ENCODE results near the gene KCTD11. TPM values are rescaled to one million over a fixed set of nuclear protein-coding genes. Genes with fewer than 3 reads are reported as not detected.

The KCTD11 gene
- polyA plus RNA-seq, 1 donor (not counting 4 experiments of a cell fraction or from before 2014, with no cell fraction given) = 18.5 TPM

DNA sequence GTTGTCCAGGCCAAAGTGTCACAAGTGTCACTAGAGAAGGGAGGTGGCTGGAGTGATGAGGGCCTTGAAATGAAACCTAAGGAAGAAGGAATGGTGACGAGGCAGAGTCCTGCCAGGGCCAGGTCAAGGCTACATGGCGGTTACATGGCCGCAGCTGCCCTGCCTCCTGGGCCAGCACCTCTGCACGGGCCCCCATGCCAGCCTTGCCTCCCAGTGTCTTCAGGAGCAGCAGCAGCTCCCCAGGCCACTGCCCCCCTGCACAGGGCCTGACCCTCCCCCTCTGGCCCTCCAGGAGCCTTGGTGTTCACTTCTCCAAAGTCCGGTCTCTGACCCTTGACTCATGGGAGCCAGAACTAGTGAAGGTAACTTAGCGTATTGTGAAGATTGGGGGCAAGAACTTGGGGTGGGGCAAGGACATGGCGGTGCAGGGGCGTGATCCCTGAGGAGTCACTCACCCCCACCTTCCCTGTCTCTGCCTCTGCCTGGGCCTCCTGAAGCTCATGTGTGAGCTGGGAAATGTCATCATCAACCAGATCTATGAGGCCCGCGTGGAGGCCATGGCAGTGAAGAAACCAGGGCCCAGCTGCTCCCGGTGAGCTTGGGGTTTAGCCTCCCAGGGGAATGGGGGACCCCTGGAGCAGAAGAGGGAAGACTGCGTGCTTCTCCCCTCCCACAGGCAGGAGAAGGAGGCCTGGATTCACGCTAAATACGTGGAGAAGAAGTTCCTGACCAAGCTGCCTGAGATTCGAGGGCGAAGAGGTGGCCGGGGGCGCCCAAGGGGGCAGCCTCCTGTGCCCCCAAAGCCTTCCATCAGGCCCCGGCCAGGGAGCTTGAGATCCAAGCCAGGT lies 4.1 kb upstream of the KCTD11 start:
- H4K20me1 ChIP-seq (ENCODE audit: control insufficient read depth, extremely low read depth, insufficient read depth, low read length) = no peaks in the 10 kb centered on the region
- TF ChIP-seq EZH2 (IDR thresholded peaks at IDR 0.05; ENCODE audit: low read length) = no peak
- TF ChIP-seq, protein P1, sequence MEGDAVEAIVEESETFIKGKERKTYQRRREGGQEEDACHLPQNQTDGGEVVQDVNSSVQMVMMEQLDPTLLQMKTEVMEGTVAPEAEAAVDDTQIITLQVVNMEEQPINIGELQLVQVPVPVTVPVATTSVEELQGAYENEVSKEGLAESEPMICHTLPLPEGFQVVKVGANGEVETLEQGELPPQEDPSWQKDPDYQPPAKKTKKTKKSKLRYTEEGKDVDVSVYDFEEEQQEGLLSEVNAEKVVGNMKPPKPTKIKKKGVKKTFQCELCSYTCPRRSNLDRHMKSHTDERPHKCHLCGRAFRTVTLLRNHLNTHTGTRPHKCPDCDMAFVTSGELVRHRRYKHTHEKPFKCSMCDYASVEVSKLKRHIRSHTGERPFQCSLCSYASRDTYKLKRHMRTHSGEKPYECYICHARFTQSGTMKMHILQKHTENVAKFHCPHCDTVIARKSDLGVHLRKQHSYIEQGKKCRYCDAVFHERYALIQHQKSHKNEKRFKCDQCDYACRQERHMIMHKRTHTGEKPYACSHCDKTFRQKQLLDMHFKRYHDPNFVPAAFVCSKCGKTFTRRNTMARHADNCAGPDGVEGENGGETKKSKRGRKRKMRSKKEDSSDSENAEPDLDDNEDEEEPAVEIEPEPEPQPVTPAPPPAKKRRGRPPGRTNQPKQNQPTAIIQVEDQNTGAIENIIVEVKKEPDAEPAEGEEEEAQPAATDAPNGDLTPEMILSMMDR (optimal IDR thresholded peaks at IDR 0.05 in 1 of 3, IDR thresholded peaks at IDR 0.05 in 1 of 3, conservative IDR thresholded peaks at IDR 0.05 in 1 of 3; ENCODE audit: extremely low read depth in 1 of 3, insufficient read depth in 2 of 3, low read length in 3 of 3) = no peak
- no peaks in the 10 kb centered on the region for H3K36me3 ChIP-seq (ENCODE audit: control insufficient read depth in 2 of 2, extremely low read depth in 1 of 2, insufficient read depth in 2 of 2, low read length in 2 of 2)
- H3K79me2 ChIP-seq (ENCODE audit: control insufficient read depth, insufficient read depth, low read length) = peaks cover 12% of the 10 kb centered on the region
- H3K4me1 ChIP-seq (ENCODE audit: control insufficient read depth, extremely low read depth, insufficient read depth, low read length) = peaks cover 11% of the 10 kb centered on the region
- no peak overlapping the region for H3K4me3 ChIP-seq (ENCODE audit: control insufficient read depth in 2 of 3, extremely low read depth in 1 of 3, insufficient read depth in 2 of 3, low read depth in 1 of 3, low read length in 3 of 3)
- H3K9me1 ChIP-seq (ENCODE audit: control insufficient read depth, extremely low read depth, insufficient read depth, low read length) = no peaks in the 10 kb centered on the region
- no peaks in the 10 kb centered on the region for H3K9me3 ChIP-seq (ENCODE audit: control insufficient read depth, low read depth, low read length)
- peaks cover 11% of the 10 kb centered on the region for H3K27me3 ChIP-seq (ENCODE audit: control insufficient read depth, extremely low read depth, insufficient read depth, low read length)
- DNase-seq (ENCODE audit: low read depth, low spot score) = no peak
- no peak overlapping the region for H3K27ac ChIP-seq (ENCODE audit: control insufficient read depth, insufficient read depth, low read length)
- H3K9ac ChIP-seq (ENCODE audit: control insufficient read depth, extremely low read depth, insufficient read depth, low read length) = no peak overlapping the region
- H2AFZ ChIP-seq (ENCODE audit: control insufficient read depth, low read length) = no peak overlapping the region
- dilution Hi-C loops (cut with MboI; ENCODE audit: extremely low pct_ligation_motif_present, low sequenced_read_pairs) = no loop called here
- no peak overlapping the region for H3K4me2 ChIP-seq (ENCODE audit: control insufficient read depth, extremely low read depth, insufficient read depth, low read depth, low read length)
- no peak for FAIRE-seq

DNA sequence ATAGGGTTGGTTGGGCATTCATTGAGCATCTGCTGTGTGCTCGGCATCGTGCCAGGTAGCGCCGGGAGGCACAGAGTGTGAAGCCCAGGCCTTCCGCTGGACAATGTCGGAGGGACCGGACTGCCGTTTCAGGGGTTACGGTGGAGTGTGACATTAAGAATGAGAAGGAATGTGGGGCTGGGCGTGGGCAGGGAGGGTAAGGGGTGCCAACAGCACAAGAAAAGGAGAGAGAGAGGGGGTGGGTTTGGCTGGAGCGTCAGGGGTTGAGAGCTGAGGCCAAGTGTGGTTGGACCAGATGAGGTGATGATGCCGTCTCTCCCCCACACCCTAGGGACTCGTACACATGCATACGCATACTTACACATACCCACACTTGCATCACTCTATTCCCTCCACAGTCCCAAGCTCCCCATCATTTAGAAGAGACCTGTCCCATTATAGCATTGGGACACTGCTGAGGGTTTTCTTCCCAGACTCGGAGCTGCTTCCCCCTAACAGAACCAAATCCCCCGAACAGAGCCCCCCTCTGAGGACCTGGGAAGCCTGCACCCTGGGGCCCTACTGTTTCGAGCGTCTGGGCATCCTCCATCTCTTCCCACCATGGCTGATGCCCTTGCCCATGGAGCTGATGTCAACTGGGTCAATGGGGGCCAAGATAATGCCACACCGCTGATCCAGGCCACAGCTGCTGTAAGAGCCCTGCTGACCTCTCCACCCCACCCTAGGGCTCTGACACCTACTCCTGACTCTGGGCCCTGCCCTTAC lies 3.3 kb upstream of the KCTD11 start:
- no peak overlapping the region for H3K27ac ChIP-seq (ENCODE audit: control insufficient read depth, insufficient read depth, low read length)
- dilution Hi-C loops (cut with MboI; ENCODE audit: extremely low pct_ligation_motif_present, low sequenced_read_pairs) = no loop called here
- no peaks in the 10 kb centered on the region for H3K9me1 ChIP-seq (ENCODE audit: control insufficient read depth, extremely low read depth, insufficient read depth, low read length)
- no peak for TF ChIP-seq EZH2 (IDR thresholded peaks at IDR 0.05; ENCODE audit: low read length)
- TF ChIP-seq, protein P1 (optimal IDR thresholded peaks at IDR 0.05 in 1 of 3, IDR thresholded peaks at IDR 0.05 in 1 of 3, conservative IDR thresholded peaks at IDR 0.05 in 1 of 3; ENCODE audit: extremely low read depth in 1 of 3, insufficient read depth in 2 of 3, low read length in 3 of 3) = no peak
- peaks cover 19% of the 10 kb centered on the region for H3K4me1 ChIP-seq (ENCODE audit: control insufficient read depth, extremely low read depth, insufficient read depth, low read length)
- peaks cover 5% of the 10 kb centered on the region for H3K27me3 ChIP-seq (ENCODE audit: control insufficient read depth, extremely low read depth, insufficient read depth, low read length)
- peaks cover 20% of the 10 kb centered on the region for H3K79me2 ChIP-seq (ENCODE audit: control insufficient read depth, insufficient read depth, low read length)
- DNase-seq (ENCODE audit: low read depth, low spot score) = no peak
- H3K4me3 ChIP-seq (ENCODE audit: control insufficient read depth in 2 of 3, extremely low read depth in 1 of 3, insufficient read depth in 2 of 3, low read depth in 1 of 3, low read length in 3 of 3) = no peak overlapping the region
- no peak for FAIRE-seq
- no peaks in the 10 kb centered on the region for H3K36me3 ChIP-seq (ENCODE audit: control insufficient read depth in 2 of 2, extremely low read depth in 1 of 2, insufficient read depth in 2 of 2, low read length in 2 of 2)
- H3K4me2 ChIP-seq (ENCODE audit: control insufficient read depth, extremely low read depth, insufficient read depth, low read depth, low read length) = no peak overlapping the region
- no peaks in the 10 kb centered on the region for H4K20me1 ChIP-seq (ENCODE audit: control insufficient read depth, extremely low read depth, insufficient read depth, low read length)
- H3K9ac ChIP-seq (ENCODE audit: control insufficient read depth, extremely low read depth, insufficient read depth, low read length) = no peak overlapping the region
- no peaks in the 10 kb centered on the region for H3K9me3 ChIP-seq (ENCODE audit: control insufficient read depth, low read depth, low read length)
- H2AFZ ChIP-seq (ENCODE audit: control insufficient read depth, low read length) = no peak overlapping the region

Measured in keratinocyte (primary cell).